ENCODE measurements around the gene ASH1L. TPM values are rescaled to one million over a fixed set of nuclear protein-coding genes. Genes with fewer than 3 reads are reported as not detected.
"Not testable (repeated sequence)": the region's sequence is repeated elsewhere in the genome, so short reads cannot be mapped to it uniquely, and the experiment has no call there.

ASH1L gene
- total RNA-seq, 1 experiment from 2014 or later: 36.0 TPM

DNA sequence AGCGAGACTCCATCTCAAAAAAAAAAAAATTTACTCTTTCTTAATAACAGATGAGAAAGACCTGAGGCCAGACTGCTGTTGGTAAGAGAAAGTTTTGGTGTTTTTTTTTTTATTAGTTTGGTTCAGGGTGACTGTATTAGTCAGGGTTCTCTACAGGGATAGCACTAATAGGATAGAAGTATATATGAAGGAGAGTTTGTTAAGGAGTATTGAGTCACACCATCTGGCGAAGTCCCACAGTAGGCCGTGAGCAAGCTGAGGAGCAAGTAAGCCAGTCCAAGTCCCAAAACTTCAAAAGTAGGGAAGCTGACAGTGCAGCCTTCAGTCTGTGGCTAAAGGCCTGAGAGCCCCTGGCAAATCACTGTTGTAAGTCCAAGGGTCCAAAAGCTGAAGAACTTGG lies 26.7 kb upstream of the ASH1L start:
- intact Hi-C loops (cut with micrococcal nuclease; ENCODE audit: unreplicated experiment); H3K36me3 ChIP-seq (ENCODE audit: low read depth); H3K9me2 ChIP-seq (ENCODE audit: insufficient read depth); H3K27me3 ChIP-seq (ENCODE audit: insufficient read depth, low read depth); H3K4me1 ChIP-seq (replicated peaks; ENCODE audit: insufficient read depth); H3K4me3 ChIP-seq; CTCF ChIA-PET; POLR2A ChIA-PET (ENCODE audit: unreplicated experiment); H3F3A ChIP-seq (ENCODE audit: insufficient read depth, low read depth); BruUV-seq (replicated peaks); DNase-seq; H3K9me3 ChIP-seq (ENCODE audit: insufficient read depth, low read depth); H3K27ac ChIP-seq; H3K79me2 ChIP-seq (ENCODE audit: low read depth); H4K20me1 ChIP-seq (ENCODE audit: insufficient read depth); H2AFZ ChIP-seq; H3K4me2 ChIP-seq: not testable (repeated sequence)

DNA sequence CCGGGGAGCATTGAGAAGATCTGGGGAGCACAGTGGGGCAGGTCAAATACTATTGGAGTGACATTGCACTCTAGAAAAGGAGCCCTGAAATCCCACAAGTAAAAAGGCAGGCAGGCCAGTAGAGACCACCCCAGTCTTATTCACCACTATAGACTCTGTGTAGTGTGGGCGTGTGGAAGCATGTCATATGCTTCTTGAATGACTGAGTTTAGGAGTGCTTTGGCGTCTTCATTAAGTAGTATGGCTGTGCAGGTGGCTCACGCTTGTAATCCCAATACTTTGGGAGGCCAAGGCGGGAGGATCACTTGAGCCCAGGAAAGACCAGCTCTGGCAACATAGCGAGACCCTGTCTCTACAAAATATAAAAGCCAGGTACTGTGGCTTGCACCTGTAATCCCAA lies 21.2 kb upstream of the ASH1L start:
- H3K9me2 ChIP-seq (ENCODE audit: insufficient read depth); CTCF ChIA-PET; H2AFZ ChIP-seq; DNase-seq; H3K79me2 ChIP-seq (ENCODE audit: low read depth); H3F3A ChIP-seq (ENCODE audit: insufficient read depth, low read depth); H3K4me2 ChIP-seq; H3K27me3 ChIP-seq (ENCODE audit: insufficient read depth, low read depth); BruUV-seq (replicated peaks); H3K4me3 ChIP-seq; H3K4me1 ChIP-seq (replicated peaks; ENCODE audit: insufficient read depth); H3K27ac ChIP-seq; H3K36me3 ChIP-seq (ENCODE audit: low read depth); H4K20me1 ChIP-seq (ENCODE audit: insufficient read depth); H3K9me3 ChIP-seq (ENCODE audit: insufficient read depth, low read depth); intact Hi-C loops (cut with micrococcal nuclease; ENCODE audit: unreplicated experiment): not testable (repeated sequence)
- POLR2A ChIA-PET (ENCODE audit: unreplicated experiment): interaction anchor here (0.6 kb wide), 1 partner anchor 281 kb away, joined by 5 read pairs; no protein-coding TSS in a partner anchor

DNA sequence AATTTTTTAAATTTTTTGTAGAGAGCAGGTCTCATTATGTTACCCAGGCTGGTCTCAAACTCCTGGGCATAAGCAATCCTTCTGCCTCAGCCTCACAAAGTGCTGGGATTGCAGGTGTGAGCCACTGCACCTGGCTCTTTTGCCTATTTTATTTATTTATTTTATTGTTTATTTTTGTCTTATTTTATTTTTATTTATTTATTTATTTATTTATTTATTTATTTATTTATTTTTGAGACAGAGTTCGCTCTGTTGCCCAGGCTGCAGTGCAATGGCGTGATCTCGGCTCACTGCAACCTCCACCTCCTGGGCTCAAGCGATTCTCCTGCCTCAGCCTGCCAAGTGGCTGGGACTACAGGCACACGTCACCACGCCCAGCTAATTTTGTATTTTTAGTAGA lies 13.0 kb upstream of the ASH1L start:
- H3K4me2 ChIP-seq; intact Hi-C loops (cut with micrococcal nuclease; ENCODE audit: unreplicated experiment); H2AFZ ChIP-seq; H3K4me3 ChIP-seq; H3K4me1 ChIP-seq (replicated peaks; ENCODE audit: insufficient read depth); H3F3A ChIP-seq (ENCODE audit: insufficient read depth, low read depth); H3K27ac ChIP-seq; DNase-seq; H3K79me2 ChIP-seq (ENCODE audit: low read depth); H3K9me3 ChIP-seq (ENCODE audit: insufficient read depth, low read depth); CTCF ChIA-PET; H3K36me3 ChIP-seq (ENCODE audit: low read depth); H3K9me2 ChIP-seq (ENCODE audit: insufficient read depth); BruUV-seq (replicated peaks); POLR2A ChIA-PET (ENCODE audit: unreplicated experiment); H3K27me3 ChIP-seq (ENCODE audit: insufficient read depth, low read depth): not testable (repeated sequence)
- H4K20me1 ChIP-seq (ENCODE audit: insufficient read depth): peaks cover 18% of the 10 kb centered on the region; the same call in 1 of the 2 replicates

GRCh38 chr1:155574077-155574476 lies 11.5 kb upstream of the ASH1L start:
- H3K36me3 ChIP-seq (ENCODE audit: low read depth): peaks cover 6% of the 10 kb centered on the region; the same call in 1 of the 2 replicates
- no peaks in the 10 kb centered on the region for H3K27me3 ChIP-seq (ENCODE audit: insufficient read depth, low read depth)
- no peaks in the 10 kb centered on the region for H3K9me2 ChIP-seq (ENCODE audit: insufficient read depth)
- no peaks in the 10 kb centered on the region for H3K9me3 ChIP-seq (ENCODE audit: insufficient read depth, low read depth)
- H3K4me1 ChIP-seq (replicated peaks; ENCODE audit: insufficient read depth): no peaks in the 10 kb centered on the region
- CTCF ChIA-PET: no interaction called here
- H3K27ac ChIP-seq: no peak overlapping the region
- no peak overlapping the region for H2AFZ ChIP-seq
- peaks cover 16% of the 10 kb centered on the region; the same call in 1 of the 2 replicates for H3F3A ChIP-seq (ENCODE audit: insufficient read depth, low read depth)
- no peak overlapping the region for H3K4me3 ChIP-seq
- no peak for TF ChIP-seq EZH2 (IDR thresholded peaks at IDR 0.05; ENCODE audit: low read depth)
- TF ChIP-seq CTCF (conservative IDR thresholded peaks at IDR 0.05): no peak
- BruUV-seq (replicated peaks): no TSS peak
- H3K79me2 ChIP-seq (ENCODE audit: low read depth): peaks cover 16% of the 10 kb centered on the region
- no peak for DNase-seq
- POLR2A ChIA-PET (ENCODE audit: unreplicated experiment): no interaction called here
- no peak overlapping the region for H3K4me2 ChIP-seq
- intact Hi-C loops (cut with micrococcal nuclease; ENCODE audit: unreplicated experiment): no loop called here
- H4K20me1 ChIP-seq (ENCODE audit: insufficient read depth): peaks cover 27% of the 10 kb centered on the region

- peaks cover 40% of the 10 kb centered on the region for H4K20me1 ChIP-seq (ENCODE audit: insufficient read depth)
- H3K4me2 ChIP-seq: no peak overlapping the region
- no peaks in the 10 kb centered on the region for H3K9me2 ChIP-seq (ENCODE audit: insufficient read depth)
- no peaks in the 10 kb centered on the region for H3K27me3 ChIP-seq (ENCODE audit: insufficient read depth, low read depth)
- CTCF ChIA-PET: no interaction called here
- no peaks in the 10 kb centered on the region for H3K9me3 ChIP-seq (ENCODE audit: insufficient read depth, low read depth)
- intact Hi-C loops (cut with micrococcal nuclease; ENCODE audit: unreplicated experiment): no loop called here
- H3K79me2 ChIP-seq (ENCODE audit: low read depth): peaks cover 44% of the 10 kb centered on the region
- H2AFZ ChIP-seq: no peak overlapping the region
- peaks cover 1% of the 10 kb centered on the region; the same call in 1 of the 2 replicates for H3K4me1 ChIP-seq (replicated peaks; ENCODE audit: insufficient read depth)
- no TSS peak for BruUV-seq (replicated peaks)
- peaks cover 10% of the 10 kb centered on the region; the same call in 1 of the 2 replicates for H3K36me3 ChIP-seq (ENCODE audit: low read depth)
- TF ChIP-seq CTCF (conservative IDR thresholded peaks at IDR 0.05) (no peak), EZH2 (IDR thresholded peaks at IDR 0.05; ENCODE audit: low read depth) (no peak)
- no peak overlapping the region for H3K27ac ChIP-seq
- POLR2A ChIA-PET (ENCODE audit: unreplicated experiment): no interaction called here
- peaks cover 16% of the 10 kb centered on the region; the same call in 1 of the 2 replicates for H3F3A ChIP-seq (ENCODE audit: insufficient read depth, low read depth)
- no peak overlapping the region for H3K4me3 ChIP-seq
- DNase-seq: no peak
Observed at GRCh38 chr1:155570593-155570990, 8.0 kb upstream of the ASH1L start.

All from PC-9 (cell line).